Measurements from ENCODE around the gene INPP4B. TPM values are rescaled to one million over a fixed set of nuclear protein-coding genes. Genes with fewer than 3 reads are reported as not detected.
A peak's percentile ranks its signal among the peaks of the same experiment; 100 is the strongest.

Gene INPP4B
- total and polyA plus RNA-seq, 2 of the 4 experiments (the other 2 are of a cell fraction): 1.8 to 14.0 TPM

- Histone ChIP-seq H3K18ac (ENCODE audit: low read depth, low read length) (no peak overlapping the region), H3K9me3 (ENCODE audit: control insufficient read depth, insufficient read depth, low read length) (no peaks in the 10 kb centered on the region), H2BK15ac (ENCODE audit: low read depth, low read length) (no peak overlapping the region), H3K27me3 (ENCODE audit: control insufficient read depth, insufficient read depth, low read length) (no peaks in the 10 kb centered on the region), H4K8ac (ENCODE audit: low read depth in 2 of 2, low read length in 2 of 2) (no peak overlapping the region), H3K14ac (replicated peaks; ENCODE audit: low read depth, low read length) (no peak overlapping the region), H2AK5ac (ENCODE audit: low read depth, low read length) (no peak overlapping the region), H4K5ac (ENCODE audit: low read depth, low read length) (no peak overlapping the region), H2BK5ac (ENCODE audit: low read depth, low read length, poor library complexity, severe bottlenecking) (no peak overlapping the region), H3K4me2 (ENCODE audit: low read depth, low read length) (no peak overlapping the region), H2AFZ (replicated peaks; ENCODE audit: low read length, poor library complexity) (no peak overlapping the region), H3K9me1 (ENCODE audit: insufficient read depth, low read length) (peaks cover 2% of the 10 kb centered on the region; the same call in 1 of the 2 replicates), H3K4ac (ENCODE audit: low read depth, low read length) (no peak overlapping the region), H3K23ac (ENCODE audit: low read depth, low read length) (no peak overlapping the region), H3K4me3 (ENCODE audit: insufficient read depth, low read depth, low read length) (no peak overlapping the region), H2BK20ac (ENCODE audit: low read depth, low read length) (no peak overlapping the region), H3K79me1 (ENCODE audit: low read depth in 1 of 2, low read length in 2 of 2) (no peaks in the 10 kb centered on the region), H4K91ac (ENCODE audit: insufficient read depth, low read depth, low read length) (no peak overlapping the region), H3K27ac (ENCODE audit: insufficient read depth, low read length) (no peak overlapping the region), H2BK120ac (ENCODE audit: low read depth, low read length) (no peak overlapping the region), H3K36me3 (ENCODE audit: control insufficient read depth, insufficient read depth, low read length) (no peaks in the 10 kb centered on the region), H3K4me1 (ENCODE audit: control insufficient read depth, insufficient read depth, low read length) (no peaks in the 10 kb centered on the region), H3K56ac (ENCODE audit: extremely low read depth, insufficient read depth, low read length) (no peak overlapping the region), H3K9ac (ENCODE audit: low read depth, low read length) (no peak overlapping the region), H4K20me1 (ENCODE audit: insufficient read depth, low read length) (no peaks in the 10 kb centered on the region), H2AK9ac (replicated peaks; ENCODE audit: low read depth, low read length, poor library complexity) (no peak overlapping the region)
- DNase-seq (no peak), ATAC-seq (ENCODE audit: low read depth) (no peak)
- intact Hi-C loops (cut with micrococcal nuclease) (no loop called here), in situ Hi-C loops (cut with MboI; ENCODE audit: low sequenced_read_pairs) (no loop called here), dilution Hi-C loops (cut with HindIII; ENCODE audit: low sequenced_read_pairs, unreplicated experiment) (no loop called here)
- CTCF ChIA-PET: interaction anchor here (0.7 kb wide), 1 partner anchor 382 kb away, joined by 3 read pairs; no protein-coding TSS in a partner anchor
- TF ChIP-seq MAFK (IDR thresholded peaks at IDR 0.05; ENCODE audit: low read depth, low read length) (peak; percentile 57; the same call in 1 of the 2 replicates), CEBPB (IDR thresholded peaks at IDR 0.05; ENCODE audit: low read depth, low read length) (no peak)
- BruUV-seq (replicated peaks): no TSS peak
- WGBS, 2 experiments (ENCODE audit: extremely low coverage in 2 of 2, insufficient read length in 1 of 2): 100% methylated on average over 1 of the region's 4 CpGs; no CpG with 5 or more reads in 1 of the 2 experiments
- POLR2A ChIA-PET (ENCODE audit: unreplicated experiment): no interaction called here
These were observed 155.5 kb downstream of the INPP4B start for GRCh38 chr4:142690406-142691163.
